Activated CD4-positive, alpha-beta memory T cell treated with anti-CD3 and anti-CD28 coated beads, Interleukin-2, amount 10 ng/mL, durations not matched to agents 7 days and 5 days (primary cell): ENCODE measurements around the gene LXN. TPM values are rescaled to one million over a fixed set of nuclear protein-coding genes. Genes with fewer than 3 reads are reported as not detected.

Experiments
- CTCF ChIA-PET: fragments of 350-600 bp; sonication (Branson Sonifier 250); formaldehyde crosslinking; loops from one replicate; lab custom pipeline; 2021; ENCODE audit warnings: antibody characterized with exemption, inconsistent platforms; lab: Charles Lee
- POLR2A ChIA-PET: fragments of 350-600 bp; sonication (Branson Sonifier 250); formaldehyde crosslinking; loops from one replicate; lab custom pipeline; 2021; ENCODE audit warnings: antibody characterized with exemption; lab: Charles Lee
- DNase-seq: peaks from one replicate; pipeline ENCODE4 v3.0.0-alpha.2; 2020
- H3K27ac Mint-ChIP-seq: one replicate; pipeline ENCODE4 v1.8.0; 2021; ENCODE audit warnings: mild to moderate bottlenecking, mixed read lengths
- H3K27me3 Mint-ChIP-seq: one replicate; pipeline ENCODE4 v1.8.0; 2021; ENCODE audit warnings: mixed read lengths
- H3K36me3 Mint-ChIP-seq: one replicate; pipeline ENCODE4 v1.8.0; 2021; ENCODE audit warnings: low read depth, mixed read lengths
- H3K4me1 Mint-ChIP-seq: one replicate; pipeline ENCODE4 v1.8.0; 2021; ENCODE audit warnings: mixed read lengths
- H3K4me3 Mint-ChIP-seq: one replicate; pipeline ENCODE4 v1.8.0; 2021; ENCODE audit warnings: mild to moderate bottlenecking, mixed read lengths
- H3K9me3 Mint-ChIP-seq: one replicate; pipeline ENCODE4 v1.8.0; 2021; ENCODE audit warnings: mixed read lengths
- total RNA-seq, 2 experiments: library from RNA; stranded (reverse); gene quantifications; one replicate each; pipeline ENCODE4 v1.2.3, GENCODE V29; 2021

LXN gene
- total RNA-seq, 2 experiments from 2014 or later = 10.3 to 11.9 TPM

DNA sequence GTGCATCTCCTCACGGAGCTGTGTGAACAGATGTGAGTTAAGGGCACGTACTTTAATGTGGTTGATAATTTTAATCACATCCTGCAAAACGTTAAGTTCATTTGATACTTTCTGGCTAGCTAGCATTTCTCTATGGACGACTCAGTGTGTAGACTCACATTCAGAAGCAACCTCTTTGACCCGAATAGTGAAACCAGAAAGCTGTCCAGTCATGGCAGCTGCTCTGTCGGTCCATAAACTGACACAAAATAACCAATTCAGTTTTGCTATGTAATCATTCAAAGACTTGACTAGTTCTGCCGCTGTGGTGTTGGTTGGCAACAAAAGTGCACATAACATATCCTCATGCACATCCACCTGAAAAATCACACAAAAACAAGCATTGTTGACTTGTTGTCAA is 31.8 kb downstream of the LXN start:
- Mint-ChIP-seq H3K36me3 (no peaks in the 10 kb centered on the region), H3K27ac (no peak overlapping the region), H3K4me1 (peaks cover 29% of the 10 kb centered on the region), H3K27me3 (peaks cover 1% of the 10 kb centered on the region), H3K4me3 (no peak overlapping the region), H3K9me3 (no peaks in the 10 kb centered on the region)
- no peak for DNase-seq
- ChIA-PET CTCF (interaction anchor here (1.2 kb wide), 1 partner anchor 20 kb away, joined by 4 read pairs; no protein-coding TSS in a partner anchor), POLR2A (interaction anchor here (1.5 kb wide), 1 partner anchor 161 kb away, joined by 3 read pairs; the partner anchor contains the start of gene MFSD1)

DNA sequence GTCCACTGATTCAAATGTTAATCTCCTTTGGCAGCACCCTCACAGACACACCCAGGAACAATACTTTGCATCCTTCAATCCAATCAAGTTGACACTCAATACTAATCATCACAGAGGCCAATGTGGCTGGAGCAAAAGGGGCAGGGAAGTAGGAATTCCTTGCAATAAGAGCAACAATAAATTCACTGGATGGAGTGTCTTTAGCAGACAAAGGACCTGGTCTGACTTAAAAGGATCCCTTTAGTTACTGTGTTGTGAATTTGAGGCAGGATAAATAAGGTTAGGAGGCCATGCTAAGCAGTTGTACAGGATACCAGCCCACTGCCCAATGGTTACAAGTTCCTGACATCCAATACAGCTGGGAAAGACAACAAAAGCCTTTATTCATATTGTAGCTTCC is 40.5 kb downstream of the LXN start:
- peaks cover 10% of the 10 kb centered on the region for H3K27me3 Mint-ChIP-seq
- DNase-seq = no peak
- no peak overlapping the region for H3K4me3 Mint-ChIP-seq

DNA sequence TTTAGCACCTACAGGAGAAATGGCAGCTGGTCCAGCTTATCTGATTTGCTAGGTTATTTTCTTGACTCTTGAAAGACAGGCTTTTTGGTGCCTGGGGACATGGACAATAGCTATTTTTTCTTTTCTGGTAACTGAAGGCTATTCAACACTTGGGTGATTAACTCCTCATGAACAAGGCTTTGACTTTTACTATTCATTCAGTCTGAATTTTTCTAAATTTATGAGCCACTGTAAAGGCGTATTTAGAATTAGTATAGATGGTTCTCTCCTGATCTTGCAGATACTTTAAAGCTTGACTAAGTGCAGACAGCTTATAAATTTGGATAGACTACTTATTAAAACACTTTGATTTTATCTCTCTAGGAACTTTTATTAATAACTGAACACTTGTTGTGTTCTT is 46.6 kb downstream of the LXN start:
- DNase-seq = no peak
- peaks cover 3% of the 10 kb centered on the region for H3K27me3 Mint-ChIP-seq
- H3K4me1 Mint-ChIP-seq = no peaks in the 10 kb centered on the region
- POLR2A ChIA-PET = no interaction called here
- H3K27ac Mint-ChIP-seq = no peak overlapping the region
- H3K9me3 Mint-ChIP-seq = peaks cover 7% of the 10 kb centered on the region
- no peaks in the 10 kb centered on the region for H3K36me3 Mint-ChIP-seq
- no peak overlapping the region for H3K4me3 Mint-ChIP-seq
- CTCF ChIA-PET = no interaction called here

More for the DNA sequence above, 40.5 kb downstream of the LXN start:
- ChIA-PET CTCF (no interaction called here), POLR2A (no interaction called here)
- Mint-ChIP-seq H3K36me3 (no peaks in the 10 kb centered on the region), H3K9me3 (no peaks in the 10 kb centered on the region), H3K4me1 (no peaks in the 10 kb centered on the region), H3K27ac (no peak overlapping the region)

DNA sequence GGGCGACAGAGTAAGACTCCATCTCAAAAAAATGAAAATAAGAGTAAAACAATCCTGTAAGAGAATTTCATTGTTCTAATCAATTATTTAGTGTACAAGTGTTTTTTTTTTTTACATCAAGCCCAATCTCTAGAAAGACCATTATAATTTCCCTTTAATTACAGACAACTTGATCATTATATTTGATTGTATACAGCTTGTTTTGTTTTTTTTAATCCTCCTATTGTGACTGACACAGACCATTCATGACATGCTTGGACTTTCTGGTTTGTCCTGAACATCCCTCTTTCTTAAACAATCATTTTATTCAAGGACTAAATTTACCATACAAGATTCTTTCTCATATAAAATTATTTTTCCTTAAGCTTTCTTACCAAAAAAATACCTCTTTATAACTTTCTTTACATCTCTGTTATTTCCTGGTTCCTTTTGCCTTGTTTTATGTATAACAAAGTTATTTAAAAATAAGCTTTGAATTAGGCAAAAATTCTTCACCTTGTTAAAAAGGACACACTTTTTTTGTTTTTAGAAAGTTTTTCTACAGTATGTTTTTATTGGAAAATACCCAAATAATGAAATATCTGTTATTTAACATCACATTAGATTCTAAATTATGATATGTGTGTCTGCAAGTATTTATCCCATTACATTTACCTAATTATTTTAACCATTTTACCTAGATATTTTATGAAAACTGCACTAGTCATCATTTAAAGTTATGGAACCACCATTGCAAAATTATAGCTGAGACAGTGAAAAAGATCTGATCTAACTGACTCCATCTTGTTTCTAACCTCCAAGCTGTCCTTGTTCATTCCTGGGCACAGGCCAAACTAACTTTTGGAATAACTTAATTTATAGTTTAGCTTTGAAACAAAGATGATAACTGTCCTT is 54.2 kb downstream of the LXN start:
- no peak for DNase-seq
- Mint-ChIP-seq H3K36me3 (no peaks in the 10 kb centered on the region), H3K4me3 (no peak overlapping the region), H3K4me1 (no peaks in the 10 kb centered on the region), H3K9me3 (peaks cover 21% of the 10 kb centered on the region), H3K27ac (no peak overlapping the region), H3K27me3 (no peaks in the 10 kb centered on the region)
- ChIA-PET POLR2A (no interaction called here), CTCF (no interaction called here)

Other genes starting within 250 kb of the LXN start
- 1 to 10 TPM; 1.0 to 1.5 TPM for gene MLF1, start 101.5 kb downstream of the LXN start, total RNA-seq
- 10 to 100 TPM; 32.4 TPM for gene GFM1, start 28.1 kb downstream of the LXN start, total RNA-seq
- gene RARRES1, start 59.8 kb upstream of the LXN start, total RNA-seq = not detected
- gene MFSD1, start 129.4 kb upstream of the LXN start, total RNA-seq = 10 to 100 TPM; 26.9 to 27.4 TPM